Measurements from ENCODE around the gene RAB18. TPM values are rescaled to one million over a fixed set of nuclear protein-coding genes. Genes with fewer than 3 reads are reported as not detected.

RAB18 gene
- total and polyA plus RNA-seq, 9 of the 15 experiments (the other 6 are each of a cell fraction or from before 2014, with no cell fraction given), result 10.5 to 46.3 (median 32.5) TPM

DNA sequence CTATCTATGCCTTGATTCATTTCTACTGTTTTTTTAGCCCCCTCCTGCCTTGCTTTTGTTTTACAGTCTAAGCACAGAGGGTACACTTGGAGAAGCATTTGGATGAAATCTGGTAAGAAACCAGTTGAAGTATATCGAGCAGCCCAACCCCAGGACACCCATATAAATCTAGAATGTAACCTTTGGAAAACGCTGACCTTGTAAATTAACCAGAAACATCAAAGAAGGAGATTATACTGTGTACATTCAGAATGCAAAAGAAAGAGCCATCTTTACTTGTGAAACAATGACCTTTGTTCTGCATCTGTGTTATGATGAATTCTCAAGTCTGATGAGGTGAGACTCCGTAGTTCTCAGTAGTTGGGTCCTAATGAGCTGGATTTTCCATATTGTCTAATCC lies 49.3 kb upstream of the RAB18 start (continued):
- TF ChIP-seq FOXA3 (CRISPR knock-in tag; conservative IDR thresholded peaks at IDR 0.05 in 1 of 2, IDR thresholded peaks at IDR 0.05 in 1 of 2) (no peak), ATF1 (CRISPR knock-in tag; IDR thresholded peaks at IDR 0.05) (no peak), ATF1 (tag; IDR thresholded peaks at IDR 0.05) (no peak), ZNF695 (CRISPR knock-in tag; IDR thresholded peaks at IDR 0.05) (no peak), C11orf30 (IDR thresholded peaks at IDR 0.05; ENCODE audit: low read depth) (peak; percentile 15; the same call in 1 of the 2 replicates), MAFF (IDR thresholded peaks at IDR 0.05; ENCODE audit: low read length) (peak; percentile 19; the same call in 1 of the 2 replicates), FOXK1 (CRISPR knock-in tag; IDR thresholded peaks at IDR 0.05; ENCODE audit: borderline replicate concordance) (no peak), NELFE (IDR thresholded peaks at IDR 0.05; ENCODE audit: insufficient read depth, insufficient read length) (no peak)

DNA sequence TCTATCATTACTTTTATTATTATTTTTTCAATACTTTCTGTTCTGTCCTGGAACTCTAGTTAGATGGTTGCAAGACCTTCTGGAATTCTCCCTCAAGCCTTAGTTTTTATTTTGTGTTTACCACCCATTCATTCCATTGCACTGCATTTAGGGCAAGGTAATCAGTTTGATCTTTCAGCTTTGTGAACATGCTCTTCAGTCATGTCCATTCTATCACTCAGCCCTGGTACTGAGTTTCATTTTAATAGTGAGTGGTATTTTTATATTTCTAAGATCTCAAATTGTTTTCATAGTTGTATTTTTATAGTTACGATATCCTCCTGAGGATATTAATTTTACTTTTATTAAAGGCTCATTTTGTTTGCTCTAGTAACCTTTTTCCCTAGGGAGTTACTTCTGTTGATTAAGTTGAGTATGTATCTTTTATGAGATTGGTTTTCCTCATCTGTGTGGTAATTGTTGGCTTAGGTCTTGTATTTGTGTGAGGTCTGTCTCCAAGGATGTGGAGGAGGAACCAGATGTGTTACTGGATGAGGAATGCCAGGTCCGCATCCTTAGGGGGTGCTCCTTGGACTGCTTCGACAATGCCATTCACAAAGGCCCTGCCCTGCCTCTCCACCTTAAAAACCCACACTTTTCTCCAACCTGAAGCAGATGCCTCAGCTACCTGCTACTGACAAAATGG lies 46.7 kb upstream of the RAB18 start:
- intact Hi-C loops (cut with micrococcal nuclease), result no loop called here
- TF ChIP-seq RHOXF2B (CRISPR knock-in tag; conservative IDR thresholded peaks at IDR 0.05), result no peak
- TF ChIP-seq, protein P1, sequence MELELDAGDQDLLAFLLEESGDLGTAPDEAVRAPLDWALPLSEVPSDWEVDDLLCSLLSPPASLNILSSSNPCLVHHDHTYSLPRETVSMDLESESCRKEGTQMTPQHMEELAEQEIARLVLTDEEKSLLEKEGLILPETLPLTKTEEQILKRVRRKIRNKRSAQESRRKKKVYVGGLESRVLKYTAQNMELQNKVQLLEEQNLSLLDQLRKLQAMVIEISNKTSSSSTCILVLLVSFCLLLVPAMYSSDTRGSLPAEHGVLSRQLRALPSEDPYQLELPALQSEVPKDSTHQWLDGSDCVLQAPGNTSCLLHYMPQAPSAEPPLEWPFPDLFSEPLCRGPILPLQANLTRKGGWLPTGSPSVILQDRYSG (tag; conservative IDR thresholded peaks at IDR 0.05; ENCODE audit: low read depth), result no peak
- TF ChIP-seq ZNF121 (CRISPR knock-in tag; conservative IDR thresholded peaks at IDR 0.05), result no peak
- no peak for TF ChIP-seq ZNF589 (CRISPR knock-in tag; IDR thresholded peaks at IDR 0.05; ENCODE audit: low read depth)
- TF ChIP-seq, protein P2, sequence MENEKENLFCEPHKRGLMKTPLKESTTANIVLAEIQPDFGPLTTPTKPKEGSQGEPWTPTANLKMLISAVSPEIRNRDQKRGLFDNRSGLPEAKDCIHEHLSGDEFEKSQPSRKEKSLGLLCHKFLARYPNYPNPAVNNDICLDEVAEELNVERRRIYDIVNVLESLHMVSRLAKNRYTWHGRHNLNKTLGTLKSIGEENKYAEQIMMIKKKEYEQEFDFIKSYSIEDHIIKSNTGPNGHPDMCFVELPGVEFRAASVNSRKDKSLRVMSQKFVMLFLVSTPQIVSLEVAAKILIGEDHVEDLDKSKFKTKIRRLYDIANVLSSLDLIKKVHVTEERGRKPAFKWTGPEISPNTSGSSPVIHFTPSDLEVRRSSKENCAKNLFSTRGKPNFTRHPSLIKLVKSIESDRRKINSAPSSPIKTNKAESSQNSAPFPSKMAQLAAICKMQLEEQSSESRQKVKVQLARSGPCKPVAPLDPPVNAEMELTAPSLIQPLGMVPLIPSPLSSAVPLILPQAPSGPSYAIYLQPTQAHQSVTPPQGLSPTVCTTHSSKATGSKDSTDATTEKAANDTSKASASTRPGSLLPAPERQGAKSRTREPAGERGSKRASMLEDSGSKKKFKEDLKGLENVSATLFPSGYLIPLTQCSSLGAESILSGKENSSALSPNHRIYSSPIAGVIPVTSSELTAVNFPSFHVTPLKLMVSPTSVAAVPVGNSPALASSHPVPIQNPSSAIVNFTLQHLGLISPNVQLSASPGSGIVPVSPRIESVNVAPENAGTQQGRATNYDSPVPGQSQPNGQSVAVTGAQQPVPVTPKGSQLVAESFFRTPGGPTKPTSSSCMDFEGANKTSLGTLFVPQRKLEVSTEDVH (IDR thresholded peaks at IDR 0.05; ENCODE audit: low read depth, partially characterized antibody), result no peak
- TF ChIP-seq SMC3 (conservative IDR thresholded peaks at IDR 0.05; ENCODE audit: insufficient read depth, low read depth, low read length), result no peak
- no peak for TF ChIP-seq SP1 (CRISPR knock-in tag; IDR thresholded peaks at IDR 0.05)
- TF ChIP-seq NR2C2 (CRISPR knock-in tag; IDR thresholded peaks at IDR 0.05), result no peak
- TF ChIP-seq NR2C2 (tag; IDR thresholded peaks at IDR 0.05), result no peak
- TF ChIP-seq GATA2 (CRISPR knock-in tag; IDR thresholded peaks at IDR 0.05), result no peak
- TF ChIP-seq ZNF445 (CRISPR knock-in tag; IDR thresholded peaks at IDR 0.05; ENCODE audit: low read depth), result no peak

More for the DNA sequence above, 46.7 kb upstream of the RAB18 start:
- no peak overlapping the region for H3K9ac ChIP-seq (ENCODE audit: insufficient read depth in 1 of 2, low read depth in 2 of 2, low read length in 2 of 2)
- H3K9me1 ChIP-seq (ENCODE audit: control insufficient read depth, insufficient read depth, low read length), result no peaks in the 10 kb centered on the region
- H3K4me3 ChIP-seq, result no peak overlapping the region
- no peaks in the 10 kb centered on the region for H3K4me1 ChIP-seq (replicated peaks in 1 of 2; ENCODE audit: control insufficient read depth in 2 of 2, insufficient read depth in 2 of 2, low read length in 2 of 2)
- 0 out of 5 replicates have a peak, but pooled peaks cover 2 to 4% of the 10 kb centered on the region in 2 experiments for H3K27me3 ChIP-seq (ENCODE audit: control insufficient read depth in 2 of 2, insufficient read depth in 2 of 2, low read length in 2 of 2)
- H3K9me3 ChIP-seq (replicated peaks; ENCODE audit: control insufficient read depth, insufficient read depth, low read depth, low read length), result no peaks in the 10 kb centered on the region
- ChIA-PET CTCF (ENCODE audit: low intra/inter-chr PET ratio) (no interaction called here), POLR2A (no interaction called here)
- H3K36me3 ChIP-seq (ENCODE audit: control insufficient read depth, insufficient read depth, low read length), result no peaks in the 10 kb centered on the region
- H2AFZ ChIP-seq (ENCODE audit: low read depth, low read length), result no peak overlapping the region
- in situ Hi-C loops (cut with MboI), result no loop called here
- FAIRE-seq, result no peak
- H3K27ac ChIP-seq (ENCODE audit: extremely low read depth, low read depth, low read length), result no peak overlapping the region
- H4K20me1 ChIP-seq (replicated peaks; ENCODE audit: control insufficient read depth, insufficient read depth, low read length), result no peaks in the 10 kb centered on the region
- ATAC-seq, result no peak
- no peak for DNase-seq (ENCODE audit: extremely low read depth in 1 of 4, low spot score in 3 of 4)
- no peaks in the 10 kb centered on the region for H3K79me2 ChIP-seq (ENCODE audit: control insufficient read depth, insufficient read depth, low read length)
- whole genome bisulfite sequencing (ENCODE audit: insufficient coverage, low coverage, missing lambda C conversion rate), result 7% methylated on average over 3 of the region's 3 CpGs
- H3K4me2 ChIP-seq (ENCODE audit: insufficient read depth, low read length), result no peak overlapping the region
- BruUV-seq (replicated peaks), result no TSS peak

All from K562 (cell line).